Glomerular visceral epithelial cell (primary cell): ENCODE data around the gene CCDC12.

Experiments
- DNase-seq: peaks from one replicate; pipeline ENCODE4 v3.0.0-alpha.2; 2016; ENCODE audit errors: extremely low spot score

Gene CCDC12

GRCh38 chr3:46996689-46997452 lies 20.3 kb upstream of the CCDC12 start:
- DNase-seq = no peak

GRCh38 chr3:46995901-46996562 lies 19.5 kb upstream of the CCDC12 start:
- no peak for DNase-seq

GRCh38 chr3:46994801-46995731 lies 18.5 kb upstream of the CCDC12 start:
- DNase-seq = no peak

- no peak for DNase-seq
Observed at GRCh38 chr3:46993986-46994385, 17.4 kb upstream of the CCDC12 start.

GRCh38 chr3:46993292-46993691 lies 16.7 kb upstream of the CCDC12 start:
- no peak for DNase-seq

GRCh38 chr3:46992231-46992630 lies 15.7 kb upstream of the CCDC12 start:
- DNase-seq = no peak

- no peak for DNase-seq
Observed at GRCh38 chr3:46991406-46992165, 15.0 kb upstream of the CCDC12 start.

GRCh38 chr3:46990573-46991374 lies 14.2 kb upstream of the CCDC12 start:
- no peak for DNase-seq

GRCh38 chr3:46989146-46989810 lies 12.7 kb upstream of the CCDC12 start:
- no peak for DNase-seq

GRCh38 chr3:46988616-46989015 lies 12.1 kb upstream of the CCDC12 start:
- no peak for DNase-seq

- DNase-seq = no peak
Observed at GRCh38 chr3:46987743-46988401, 11.3 kb upstream of the CCDC12 start.

- no peak for DNase-seq
Observed at GRCh38 chr3:46987319-46987742, 10.8 kb upstream of the CCDC12 start.

GRCh38 chr3:46986782-46987310 lies 10.3 kb upstream of the CCDC12 start:
- DNase-seq = no peak

- no peak for DNase-seq
Observed at GRCh38 chr3:46986055-46986730, 9.6 kb upstream of the CCDC12 start.

- no peak for DNase-seq
Observed at GRCh38 chr3:46985588-46985987, 9.0 kb upstream of the CCDC12 start.

GRCh38 chr3:46984591-46985459 lies 8.3 kb upstream of the CCDC12 start:
- DNase-seq = no peak

GRCh38 chr3:46982546-46982945 lies 6.0 kb upstream of the CCDC12 start:
- no peak for DNase-seq
